Measurements from ENCODE around the gene MAP1LC3C.

The MAP1LC3C gene

GRCh38 chr1:242017580-242018233 lies 18.8 kb upstream of the MAP1LC3C start:
- Histone ChIP-seq H3K9ac (ENCODE audit: low read length) (no peak overlapping the region), H3K4me3 (ENCODE audit: insufficient read depth in 1 of 2, low read depth in 1 of 2, low read length in 2 of 2) (no peak overlapping the region), H3K9me3 (ENCODE audit: control insufficient read depth, low read length) (no peaks in the 10 kb centered on the region), H3K27ac (ENCODE audit: low read length, poor library complexity, severe bottlenecking) (no peak overlapping the region), H2AFZ (ENCODE audit: low read depth, low read length) (no peak overlapping the region), H3K79me1 (replicated peaks; ENCODE audit: low read length, poor library complexity, severe bottlenecking) (no peaks in the 10 kb centered on the region), H2BK120ac (ENCODE audit: low read depth, low read length) (no peak overlapping the region), H2AK5ac (ENCODE audit: low read length, severe bottlenecking) (no peak overlapping the region), H3K4me2 (ENCODE audit: low read length, poor library complexity, severe bottlenecking) (no peak overlapping the region), H3K4me1 (ENCODE audit: control insufficient read depth, insufficient read depth, low read depth, low read length) (no peaks in the 10 kb centered on the region), H3K36me3 (ENCODE audit: control insufficient read depth in 1 of 2, insufficient read depth in 2 of 2, low read depth in 1 of 2, low read length in 2 of 2) (no peaks in the 10 kb centered on the region), H2BK5ac (ENCODE audit: low read depth, low read length, poor library complexity, severe bottlenecking) (no peak overlapping the region), H3K18ac (ENCODE audit: low read depth in 1 of 2, low read length in 2 of 2) (no peak overlapping the region), H3K4ac (ENCODE audit: low read depth in 1 of 2, low read length in 2 of 2) (no peak overlapping the region), H4K91ac (ENCODE audit: low read length) (no peak overlapping the region), H3K14ac (ENCODE audit: low read length in 2 of 2) (no peak overlapping the region), H3K23ac (ENCODE audit: low read length in 2 of 2) (no peak overlapping the region), H4K8ac (ENCODE audit: low read length) (no peak overlapping the region), H2BK12ac (ENCODE audit: low read length in 2 of 2) (no peak overlapping the region), H3K27me3 (ENCODE audit: control insufficient read depth in 1 of 2, insufficient read depth in 1 of 2, low read length in 2 of 2) (no peaks in the 10 kb centered on the region), H2BK15ac (ENCODE audit: low read depth, poor library complexity, severe bottlenecking) (no peak overlapping the region)
- peak; percentile 24 for DNase-seq
- WGBS, result 42% methylated on average over 6 of the region's 10 CpGs

GRCh38 chr1:242016479-242016878 lies 17.6 kb upstream of the MAP1LC3C start:
- Histone ChIP-seq H3K4me3 (ENCODE audit: insufficient read depth in 1 of 2, low read depth in 1 of 2, low read length in 2 of 2) (no peak overlapping the region), H3K9me3 (ENCODE audit: control insufficient read depth, low read length) (no peaks in the 10 kb centered on the region), H3K9ac (ENCODE audit: low read length) (no peak overlapping the region), H4K8ac (ENCODE audit: low read length) (no peak overlapping the region), H2BK15ac (ENCODE audit: low read depth, poor library complexity, severe bottlenecking) (no peak overlapping the region), H3K14ac (ENCODE audit: low read length in 2 of 2) (no peak overlapping the region), H2BK12ac (ENCODE audit: low read length in 2 of 2) (no peak overlapping the region), H3K36me3 (ENCODE audit: control insufficient read depth in 1 of 2, insufficient read depth in 2 of 2, low read depth in 1 of 2, low read length in 2 of 2) (no peaks in the 10 kb centered on the region), H2AK5ac (ENCODE audit: low read length, severe bottlenecking) (no peak overlapping the region), H3K18ac (ENCODE audit: low read depth in 1 of 2, low read length in 2 of 2) (no peak overlapping the region), H2BK120ac (ENCODE audit: low read depth, low read length) (no peak overlapping the region), H3K79me1 (replicated peaks; ENCODE audit: low read length, poor library complexity, severe bottlenecking) (no peaks in the 10 kb centered on the region), H2AFZ (ENCODE audit: low read depth, low read length) (no peak overlapping the region), H3K23ac (ENCODE audit: low read length in 2 of 2) (no peak overlapping the region), H3K27ac (ENCODE audit: low read length, poor library complexity, severe bottlenecking) (no peak overlapping the region), H4K91ac (ENCODE audit: low read length) (no peak overlapping the region), H3K27me3 (ENCODE audit: control insufficient read depth in 1 of 2, insufficient read depth in 1 of 2, low read length in 2 of 2) (no peaks in the 10 kb centered on the region), H3K4ac (ENCODE audit: low read depth in 1 of 2, low read length in 2 of 2) (no peak overlapping the region), H3K4me2 (ENCODE audit: low read length, poor library complexity, severe bottlenecking) (no peak overlapping the region), H2BK5ac (ENCODE audit: low read depth, low read length, poor library complexity, severe bottlenecking) (no peak overlapping the region), H3K4me1 (ENCODE audit: control insufficient read depth, insufficient read depth, low read depth, low read length) (peaks cover 6% of the 10 kb centered on the region)
- DNase-seq, result no peak

GRCh38 chr1:242011894-242012660 lies 13.2 kb upstream of the MAP1LC3C start:
- Histone ChIP-seq H3K9me3 (ENCODE audit: control insufficient read depth, low read length) (no peaks in the 10 kb centered on the region), H3K23ac (ENCODE audit: low read length in 2 of 2) (no peak overlapping the region), H2AFZ (ENCODE audit: low read depth, low read length) (no peak overlapping the region), H3K9ac (ENCODE audit: low read length) (peak overlapping the region; percentile 37), H4K8ac (ENCODE audit: low read length) (no peak overlapping the region), H3K4me1 (ENCODE audit: control insufficient read depth, insufficient read depth, low read depth, low read length) (peaks cover 6% of the 10 kb centered on the region), H3K36me3 (ENCODE audit: control insufficient read depth in 1 of 2, insufficient read depth in 2 of 2, low read depth in 1 of 2, low read length in 2 of 2) (no peaks in the 10 kb centered on the region), H2BK120ac (ENCODE audit: low read depth, low read length) (no peak overlapping the region), H3K27me3 (ENCODE audit: control insufficient read depth in 1 of 2, insufficient read depth in 1 of 2, low read length in 2 of 2) (no peaks in the 10 kb centered on the region), H2BK12ac (ENCODE audit: low read length in 2 of 2) (no peak overlapping the region), H3K27ac (ENCODE audit: low read length, poor library complexity, severe bottlenecking) (no peak overlapping the region), H3K79me1 (replicated peaks; ENCODE audit: low read length, poor library complexity, severe bottlenecking) (no peaks in the 10 kb centered on the region), H3K14ac (ENCODE audit: low read length in 2 of 2) (no peak overlapping the region), H2BK15ac (ENCODE audit: low read depth, poor library complexity, severe bottlenecking) (no peak overlapping the region), H4K91ac (ENCODE audit: low read length) (no peak overlapping the region), H3K4me2 (ENCODE audit: low read length, poor library complexity, severe bottlenecking) (no peak overlapping the region), H2BK5ac (ENCODE audit: low read depth, low read length, poor library complexity, severe bottlenecking) (no peak overlapping the region), H2AK5ac (ENCODE audit: low read length, severe bottlenecking) (peak overlapping the region; percentile 18), H3K4me3 (ENCODE audit: insufficient read depth in 1 of 2, low read depth in 1 of 2, low read length in 2 of 2) (no peak overlapping the region), H3K18ac (ENCODE audit: low read depth in 1 of 2, low read length in 2 of 2) (no peak overlapping the region), H3K4ac (ENCODE audit: low read depth in 1 of 2, low read length in 2 of 2) (no peak overlapping the region)
- DNase-seq, result no peak
- 81% methylated on average over 5 of the region's 5 CpGs for WGBS

DNA sequence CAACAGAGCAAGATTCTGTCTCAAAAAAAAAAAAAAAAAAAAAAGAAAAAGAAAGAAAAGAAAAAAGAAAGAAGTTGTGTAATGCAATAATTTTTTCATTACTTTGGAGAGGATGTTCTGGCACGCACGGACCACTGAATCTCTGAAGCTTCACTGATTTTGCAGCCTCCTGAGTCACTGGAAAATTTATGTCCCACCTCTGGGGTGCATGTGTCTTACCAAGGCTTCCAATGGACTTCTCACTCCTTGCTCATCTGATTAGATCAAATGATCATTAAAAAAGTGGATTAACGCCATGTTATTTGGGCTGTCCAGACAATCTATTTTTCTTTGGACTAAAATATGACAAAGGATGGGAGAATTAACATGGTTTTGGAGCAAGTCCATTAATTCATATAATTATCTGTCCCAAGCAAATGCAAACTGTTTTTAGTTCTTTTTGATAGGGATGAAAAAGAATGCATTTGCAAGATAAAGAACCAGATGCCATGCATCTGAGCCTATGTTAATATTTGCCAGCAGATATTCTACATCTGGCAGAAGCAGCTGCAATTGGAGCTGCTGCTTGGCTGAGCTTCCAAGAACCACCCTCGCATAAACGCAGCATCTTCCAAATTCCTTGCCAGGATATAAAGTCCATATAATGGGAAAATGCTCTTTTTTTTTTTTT lies 10.1 kb upstream of the MAP1LC3C start:
- H3K27me3 ChIP-seq (ENCODE audit: control insufficient read depth in 1 of 2, insufficient read depth in 1 of 2, low read length in 2 of 2), result no peaks in the 10 kb centered on the region
- no peak overlapping the region for H3K4ac ChIP-seq (ENCODE audit: low read depth in 1 of 2, low read length in 2 of 2)
- DNase-seq, result no peak
- no peaks in the 10 kb centered on the region for H3K36me3 ChIP-seq (ENCODE audit: control insufficient read depth in 1 of 2, insufficient read depth in 2 of 2, low read depth in 1 of 2, low read length in 2 of 2)
- H4K8ac ChIP-seq (ENCODE audit: low read length), result no peak overlapping the region
- no peak overlapping the region for H3K14ac ChIP-seq (ENCODE audit: low read length in 2 of 2)
- no peak overlapping the region for H2BK5ac ChIP-seq (ENCODE audit: low read depth, low read length, poor library complexity, severe bottlenecking)
- 91% methylated on average over 2 of the region's 5 CpGs for WGBS
- no peak overlapping the region for H3K18ac ChIP-seq (ENCODE audit: low read depth in 1 of 2, low read length in 2 of 2)
- H4K91ac ChIP-seq (ENCODE audit: low read length), result no peak overlapping the region
- peaks cover 9% of the 10 kb centered on the region for H3K4me1 ChIP-seq (ENCODE audit: control insufficient read depth, insufficient read depth, low read depth, low read length)
- H2AK5ac ChIP-seq (ENCODE audit: low read length, severe bottlenecking), result no peak overlapping the region
- no peak overlapping the region for H2BK120ac ChIP-seq (ENCODE audit: low read depth, low read length)
- H2AFZ ChIP-seq (ENCODE audit: low read depth, low read length), result no peak overlapping the region
- H3K23ac ChIP-seq (ENCODE audit: low read length in 2 of 2), result no peak overlapping the region
- H3K79me1 ChIP-seq (replicated peaks; ENCODE audit: low read length, poor library complexity, severe bottlenecking), result no peaks in the 10 kb centered on the region
- no peak overlapping the region for H3K4me3 ChIP-seq (ENCODE audit: insufficient read depth in 1 of 2, low read depth in 1 of 2, low read length in 2 of 2)
- H2BK15ac ChIP-seq (ENCODE audit: low read depth, poor library complexity, severe bottlenecking), result no peak overlapping the region
- no peaks in the 10 kb centered on the region for H3K9me3 ChIP-seq (ENCODE audit: control insufficient read depth, low read length)
- no peak overlapping the region for H3K27ac ChIP-seq (ENCODE audit: low read length, poor library complexity, severe bottlenecking)
- H2BK12ac ChIP-seq (ENCODE audit: low read length in 2 of 2), result no peak overlapping the region
- no peak overlapping the region for H3K4me2 ChIP-seq (ENCODE audit: low read length, poor library complexity, severe bottlenecking)
- peak overlapping the region; percentile 11 for H3K9ac ChIP-seq (ENCODE audit: low read length)
